Measurements from ENCODE around the gene CD2AP. TPM values are rescaled to one million over a fixed set of nuclear protein-coding genes. Genes with fewer than 3 reads are reported as not detected.

The CD2AP gene
- total RNA-seq, 4 donors from 2014 or later = 23.4 to 33.9 (median 30.4) TPM

- 43 to 64% methylated on average over 2 of the region's 2 CpGs for WGBS, 2 donors
- H3K36me3 ChIP-seq = no peaks in the 10 kb centered on the region
- H3K4me3 ChIP-seq = no peak overlapping the region
- no peak for DNase-seq
- H3K9me3 ChIP-seq = no peaks in the 10 kb centered on the region
- TF ChIP-seq CTCF (IDR thresholded peaks at IDR 0.05) = no peak
- TF ChIP-seq POLR2A (IDR thresholded peaks at IDR 0.05) = no peak
- H3K27ac ChIP-seq = no peak overlapping the region
- intact Hi-C loops (cut with DNase I) = no loop called here
- H3K4me1 ChIP-seq = peaks cover 0 to 22% (median 0%) of the 10 kb centered on the region in 3 donors
- no peaks in the 10 kb centered on the region for H3K27me3 ChIP-seq
These were observed 18.5 kb downstream of the CD2AP start for GRCh38 chr6:47495954-47496545.

DNA sequence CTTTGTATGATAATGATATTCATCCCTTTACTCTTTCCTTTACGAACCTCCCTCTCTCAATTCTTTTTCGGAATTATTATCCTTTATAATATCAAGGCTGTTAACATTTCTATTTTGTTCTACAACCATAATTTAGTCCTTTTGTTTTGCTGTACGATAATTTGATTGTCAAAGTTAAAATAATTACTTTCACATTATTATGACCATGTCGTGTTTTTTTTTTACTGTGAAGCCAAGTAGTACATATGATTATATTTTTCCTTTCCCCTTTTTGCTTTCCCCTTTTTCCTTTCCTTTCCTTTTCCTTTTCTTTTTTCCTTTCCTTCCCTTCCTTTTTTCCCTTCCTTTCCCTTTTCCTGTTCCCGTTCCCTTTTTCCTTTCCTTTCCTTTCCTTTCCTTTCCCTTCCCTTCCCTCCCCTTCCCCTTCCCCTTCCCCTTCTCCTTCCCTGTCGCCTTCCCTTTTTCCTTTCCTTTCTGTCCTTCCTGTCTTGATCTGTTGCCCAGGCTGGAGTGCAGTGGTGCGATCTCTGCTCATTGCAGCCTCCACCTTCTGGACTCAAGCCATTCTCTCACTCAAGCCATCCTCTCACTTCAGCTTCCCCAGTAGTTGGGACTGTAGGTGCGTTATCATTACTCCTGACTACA is 19.5 kb downstream of the CD2AP start:
- Histone ChIP-seq H3K4me3 (no peak overlapping the region), H3K27me3 (no peaks in the 10 kb centered on the region), H3K4me1 (peaks cover 0 to 22% (median 0%) of the 10 kb centered on the region in 3 donors), H3K27ac (no peak overlapping the region), H3K36me3 (no peaks in the 10 kb centered on the region), H3K9me3 (no peaks in the 10 kb centered on the region)
- no peak for DNase-seq
- WGBS, 2 donors = 80 to 85% methylated on average over 8 of the region's 8 CpGs
- intact Hi-C loops (cut with DNase I) = no loop called here
- TF ChIP-seq CTCF (IDR thresholded peaks at IDR 0.05) (no peak), POLR2A (IDR thresholded peaks at IDR 0.05) (no peak)

DNA sequence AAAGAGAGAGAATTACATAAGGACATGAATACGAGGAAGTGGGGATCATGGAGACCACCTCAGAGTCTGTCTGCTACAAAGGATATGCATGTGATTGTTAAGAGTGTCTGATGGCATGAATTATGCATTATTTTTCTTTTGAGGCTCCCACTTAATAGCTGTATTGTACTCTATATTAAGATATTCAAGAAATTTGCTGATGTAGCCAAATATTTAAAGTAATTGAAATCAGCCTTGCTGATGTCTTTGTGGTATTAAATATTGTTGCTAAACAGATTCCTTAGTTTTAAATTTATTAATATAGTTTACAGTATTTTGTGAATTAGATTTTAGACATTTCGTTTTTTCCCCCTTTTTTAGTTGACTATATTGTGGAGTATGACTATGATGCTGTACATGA is 25.3 kb downstream of the CD2AP start:
- peaks cover 0 to 13% (median 0%) of the 10 kb centered on the region in 3 donors for H3K4me1 ChIP-seq

DNA sequence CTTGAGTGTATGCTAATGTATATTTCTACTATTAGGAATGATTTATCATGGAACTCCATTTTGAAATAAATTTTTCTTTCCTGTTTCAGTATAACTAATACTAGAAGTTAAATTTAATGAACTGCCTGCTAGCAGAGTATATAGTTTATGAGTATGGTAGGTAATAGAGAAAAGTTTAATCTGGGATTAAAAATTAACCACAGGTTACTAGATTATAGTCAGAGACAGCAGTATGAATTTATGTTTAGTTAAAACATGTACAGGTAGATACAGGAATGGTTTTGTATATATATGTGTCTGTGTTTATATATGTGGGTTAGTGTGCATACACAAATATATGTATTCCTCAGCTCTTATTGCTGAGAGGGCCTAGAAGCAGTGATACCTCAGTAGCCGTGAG is 32.3 kb downstream of the CD2AP start:
- WGBS, 2 donors = 80 to 100% methylated on average over 1 of the region's 1 CpG
- Histone ChIP-seq H3K36me3 (peaks cover 0 to 57% (median 0%) of the 10 kb centered on the region in 3 donors), H3K27me3 (no peaks in the 10 kb centered on the region)

More for the DNA sequence above, 25.3 kb downstream of the CD2AP start:
- intact Hi-C loops (cut with DNase I) = no loop called here
- WGBS, 2 donors = 54 to 84% methylated on average over 2 of the region's 2 CpGs
- no peak overlapping the region for H3K27ac ChIP-seq
- TF ChIP-seq POLR2A (IDR thresholded peaks at IDR 0.05) (no peak), CTCF (IDR thresholded peaks at IDR 0.05) (no peak)
- H3K9me3 ChIP-seq = no peaks in the 10 kb centered on the region
- no peaks in the 10 kb centered on the region for H3K27me3 ChIP-seq
- peaks cover 0 to 20% (median 0%) of the 10 kb centered on the region in 3 donors for H3K36me3 ChIP-seq
- no peak overlapping the region for H3K4me3 ChIP-seq
- no peak for DNase-seq

More for the DNA sequence above, 32.3 kb downstream of the CD2AP start:
- Histone ChIP-seq H3K4me3 (no peak overlapping the region), H3K9me3 (peaks cover 0 to 20% (median 9%) of the 10 kb centered on the region in 3 donors), H3K4me1 (no peaks in the 10 kb centered on the region), H3K27ac (no peak overlapping the region)
- TF ChIP-seq CTCF (IDR thresholded peaks at IDR 0.05) = no peak
- TF ChIP-seq POLR2A (IDR thresholded peaks at IDR 0.05) = no peak
- intact Hi-C loops (cut with DNase I) = no loop called here
- no peak for DNase-seq
